Stimulated activated CD8-positive, alpha-beta memory T cell treated with anti-CD3 and anti-CD28 coated beads, Interleukin-7, amount 100 ng/mL, for 48 hours (primary cell): ENCODE data around the gene CUTA.
A peak's percentile ranks its signal among the peaks of the same experiment; 100 is the strongest.

Experiments
- DNase-seq, 2 donors: peaks; one replicate each; pipeline ENCODE4 v3.0.0-alpha.2; 2020; ENCODE audit warnings: low read depth in 1 of 2; ENCODE audit errors: extremely low read depth in 1 of 2

CUTA gene, protein sequence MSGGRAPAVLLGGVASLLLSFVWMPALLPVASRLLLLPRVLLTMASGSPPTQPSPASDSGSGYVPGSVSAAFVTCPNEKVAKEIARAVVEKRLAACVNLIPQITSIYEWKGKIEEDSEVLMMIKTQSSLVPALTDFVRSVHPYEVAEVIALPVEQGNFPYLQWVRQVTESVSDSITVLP

DNA sequence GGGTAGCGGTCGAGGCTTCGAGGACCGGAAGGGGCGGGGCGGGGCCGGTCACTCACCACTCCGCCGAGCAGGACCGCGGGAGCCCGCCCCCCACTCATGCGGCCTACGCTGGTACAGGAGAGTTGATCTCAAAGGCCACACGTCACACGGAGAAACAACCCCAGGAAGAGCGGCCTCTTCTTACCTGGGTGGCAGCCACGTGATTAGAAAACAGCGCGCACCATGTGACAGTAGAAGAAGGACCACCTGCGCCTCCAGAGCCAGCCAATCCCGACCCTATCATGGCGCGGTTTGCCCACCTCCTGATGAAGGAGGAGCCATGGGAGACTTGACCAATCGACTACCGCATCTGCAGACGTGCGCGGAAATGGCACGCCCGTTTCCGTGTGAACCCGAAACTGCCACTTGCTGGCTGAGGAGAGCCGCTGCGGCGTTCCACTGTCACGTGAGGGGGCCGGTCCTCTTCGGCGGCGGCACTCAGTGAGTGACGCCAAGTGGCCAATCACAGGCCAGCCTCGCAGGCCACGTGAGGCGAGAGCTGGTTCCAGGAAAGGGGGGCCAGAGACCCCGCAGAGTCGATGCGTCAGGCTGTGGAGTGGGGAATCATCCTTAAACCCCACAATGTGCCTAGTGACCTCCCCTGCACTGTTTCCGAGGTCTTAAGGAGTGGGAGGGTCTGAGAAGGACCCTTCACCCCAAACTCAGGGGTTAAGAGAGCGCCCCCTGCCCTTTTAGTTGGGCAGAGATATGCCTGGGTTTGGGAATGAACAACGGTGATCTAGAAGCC, at the start of gene CUTA:
Gene CUTA, minus strand, starts transcription at position 205 of the 787 bp plus-strand sequence. Its CDS starts 107 bp downstream, at position 98.
- DNase-seq, result peak; percentile 98 to 99

DNA sequence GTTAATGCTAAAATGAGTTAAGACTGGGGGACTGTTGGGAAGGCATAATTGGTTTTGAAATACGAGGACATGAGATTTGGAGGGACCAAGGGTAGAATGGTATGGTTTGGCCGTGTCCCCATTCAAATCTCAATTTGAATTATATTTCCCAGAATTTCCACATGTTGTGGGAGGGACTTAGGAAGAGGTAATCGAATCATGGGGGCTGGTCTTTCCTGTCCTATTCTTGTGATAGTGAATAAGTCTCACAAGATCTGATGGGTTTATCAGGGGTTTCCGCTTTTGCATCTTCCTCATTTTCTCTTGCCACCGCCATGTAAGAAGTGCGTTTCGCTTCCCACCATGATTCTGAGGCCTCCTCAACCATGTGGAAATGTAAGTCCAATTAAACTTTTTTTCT, 49.2 kb upstream of the CUTA start:
- DNase-seq, result no peak

DNA sequence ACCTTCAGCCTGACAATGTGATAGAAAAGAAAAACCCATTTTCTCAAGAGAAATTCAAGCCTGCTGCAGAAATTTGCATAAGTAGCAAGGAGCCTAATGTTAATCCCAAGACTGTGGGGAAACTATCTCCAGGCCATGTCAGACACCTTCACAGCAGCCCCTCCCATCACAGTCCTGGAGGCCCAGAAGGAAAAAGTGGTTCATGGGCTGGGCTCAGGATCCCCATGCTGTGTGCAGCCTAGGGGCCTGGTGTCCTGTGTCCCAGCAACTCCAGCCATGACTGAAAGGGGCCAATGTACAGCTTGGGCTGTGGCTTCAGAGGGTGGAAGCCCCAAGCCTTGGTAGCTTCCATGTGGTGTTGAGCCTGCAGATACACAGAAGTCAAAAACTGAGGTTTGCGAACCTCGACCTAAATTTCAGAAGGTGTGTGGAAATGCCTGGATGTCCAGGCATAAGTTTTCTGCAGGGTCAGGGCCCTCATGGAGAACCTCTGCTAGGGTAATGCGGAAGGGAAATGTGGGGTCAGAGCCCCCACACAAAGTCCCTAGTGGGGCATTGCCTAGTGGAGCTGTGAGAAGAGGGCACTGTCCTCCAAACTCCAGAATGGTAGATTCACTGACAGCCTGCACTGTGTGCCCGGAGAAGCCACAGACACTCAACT, 48.3 kb upstream of the CUTA start:
- DNase-seq, result no peak

DNA sequence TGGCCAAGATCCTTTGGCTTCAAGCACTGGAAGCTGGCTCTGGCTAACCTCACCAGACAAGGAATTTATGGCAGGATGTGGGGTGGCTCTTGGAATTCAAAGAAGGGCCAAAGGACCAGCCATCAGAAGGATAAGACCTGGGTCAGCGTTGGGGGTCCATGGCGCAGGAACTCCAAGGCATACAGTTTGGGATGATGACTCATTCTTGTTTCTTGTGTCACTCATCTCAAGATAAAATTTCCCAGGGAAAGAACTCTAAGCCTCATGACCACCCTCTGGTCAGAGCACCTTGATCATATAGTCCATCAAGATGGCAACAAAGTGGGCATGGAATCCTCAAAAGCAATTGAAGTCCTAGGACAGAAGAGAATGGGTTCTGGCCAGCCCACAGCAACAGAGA, 41.3 kb upstream of the CUTA start:
- no peak for DNase-seq

DNA sequence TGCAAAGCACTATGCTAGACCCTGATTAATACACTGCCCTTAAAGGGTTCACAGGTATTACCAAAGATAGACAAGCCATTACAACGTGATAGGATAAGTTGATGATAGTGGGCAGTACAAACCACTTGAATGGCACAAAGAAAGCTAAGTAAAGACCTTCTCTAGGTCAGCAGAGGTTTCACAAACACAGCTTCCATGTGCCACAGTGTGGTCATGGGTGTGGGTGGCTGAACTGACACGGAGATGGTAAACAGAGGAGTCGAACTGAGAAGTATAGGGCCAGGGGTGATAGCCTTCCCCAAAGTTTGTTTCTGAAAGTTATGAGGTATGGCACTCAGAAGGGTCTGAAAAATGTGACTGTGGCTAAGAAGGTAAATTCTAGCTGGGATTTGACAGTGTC, 40.8 kb upstream of the CUTA start:
- no peak for DNase-seq

DNA sequence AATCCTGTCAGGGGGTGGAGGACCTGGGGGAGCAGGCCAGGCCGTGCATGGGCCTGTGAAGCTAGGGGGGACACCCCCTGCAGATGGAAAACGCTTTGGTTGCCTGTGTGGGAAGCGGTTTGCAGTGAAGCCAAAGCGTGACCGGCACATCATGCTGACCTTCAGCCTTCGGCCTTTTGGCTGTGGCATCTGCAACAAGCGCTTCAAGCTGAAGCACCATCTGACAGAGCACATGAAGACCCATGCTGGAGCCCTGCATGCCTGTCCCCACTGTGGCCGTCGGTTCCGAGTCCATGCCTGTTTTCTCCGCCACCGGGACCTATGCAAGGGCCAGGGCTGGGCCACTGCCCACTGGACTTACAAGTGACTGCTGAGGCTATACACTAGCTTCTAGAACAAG, 38.2 kb upstream of the CUTA start:
- no peak for DNase-seq

DNA sequence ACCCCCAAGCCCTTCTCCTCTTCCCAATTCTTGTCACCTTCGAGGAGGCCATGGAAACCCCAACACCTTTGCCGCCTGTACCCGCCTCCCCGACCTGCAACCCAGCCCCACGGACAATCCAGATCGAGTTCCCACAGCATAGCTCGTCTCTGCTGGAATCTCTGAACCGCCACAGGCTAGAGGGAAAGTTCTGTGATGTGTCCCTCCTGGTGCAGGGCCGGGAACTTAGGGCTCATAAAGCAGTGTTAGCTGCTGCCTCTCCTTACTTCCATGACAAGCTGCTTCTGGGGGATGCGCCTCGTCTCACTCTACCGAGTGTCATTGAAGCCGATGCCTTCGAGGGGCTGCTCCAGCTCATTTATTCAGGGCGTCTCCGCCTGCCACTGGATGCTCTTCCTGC, 37.1 kb upstream of the CUTA start:
- DNase-seq, result no peak

DNA sequence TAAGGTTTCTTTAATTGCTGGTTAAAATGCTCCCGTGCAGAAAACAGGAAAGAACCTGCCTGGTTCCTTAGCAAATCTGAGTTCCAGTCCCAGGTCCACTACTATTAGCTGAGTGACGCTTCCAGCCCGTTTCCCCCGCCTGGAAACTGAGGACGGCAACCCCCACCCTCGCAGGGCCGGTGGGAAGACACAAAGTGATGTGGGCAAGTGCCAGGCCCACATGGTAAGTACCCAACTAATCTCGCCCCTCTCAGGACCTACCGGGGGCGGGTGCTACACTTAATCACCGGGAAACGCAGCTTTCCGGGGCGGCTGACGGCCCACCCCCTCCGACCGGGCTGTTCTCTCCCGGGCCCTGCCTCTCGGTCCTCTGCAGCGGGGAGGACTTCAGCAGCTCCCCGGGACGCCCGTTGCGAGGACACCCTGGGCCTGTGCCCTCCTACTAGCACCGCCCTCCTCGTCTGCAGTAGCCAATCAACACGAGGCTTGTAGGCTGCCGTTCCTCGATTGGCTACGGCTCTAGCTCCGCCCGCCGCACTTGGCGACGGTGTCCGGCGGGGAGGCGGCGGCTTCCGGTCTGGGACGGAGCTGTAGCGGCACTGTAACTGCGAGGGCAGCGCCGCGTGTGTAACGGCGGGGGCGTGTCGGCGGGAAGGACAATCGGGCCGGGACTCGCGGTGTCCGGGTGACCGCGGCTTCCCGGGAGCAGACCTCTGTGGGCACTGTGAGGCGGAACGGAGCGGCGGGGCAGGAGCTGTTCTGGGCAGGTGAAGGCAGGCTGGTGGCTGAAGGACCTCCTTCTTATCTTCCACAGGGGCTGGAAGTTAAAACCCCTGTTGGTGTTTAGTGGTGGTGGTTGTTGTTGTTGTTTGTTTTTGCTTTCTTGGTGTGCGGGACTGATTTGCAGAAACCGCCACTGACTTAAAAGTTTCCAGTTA, 36.4 kb upstream of the CUTA start, which contains the start of gene ZBTB9:
Gene ZBTB9, plus strand, starts transcription at position 568 of the 938 bp plus-strand sequence. CDS start 525 bp downstream, outside the sequence.
- peak; percentile 89 to 96 for DNase-seq

DNA sequence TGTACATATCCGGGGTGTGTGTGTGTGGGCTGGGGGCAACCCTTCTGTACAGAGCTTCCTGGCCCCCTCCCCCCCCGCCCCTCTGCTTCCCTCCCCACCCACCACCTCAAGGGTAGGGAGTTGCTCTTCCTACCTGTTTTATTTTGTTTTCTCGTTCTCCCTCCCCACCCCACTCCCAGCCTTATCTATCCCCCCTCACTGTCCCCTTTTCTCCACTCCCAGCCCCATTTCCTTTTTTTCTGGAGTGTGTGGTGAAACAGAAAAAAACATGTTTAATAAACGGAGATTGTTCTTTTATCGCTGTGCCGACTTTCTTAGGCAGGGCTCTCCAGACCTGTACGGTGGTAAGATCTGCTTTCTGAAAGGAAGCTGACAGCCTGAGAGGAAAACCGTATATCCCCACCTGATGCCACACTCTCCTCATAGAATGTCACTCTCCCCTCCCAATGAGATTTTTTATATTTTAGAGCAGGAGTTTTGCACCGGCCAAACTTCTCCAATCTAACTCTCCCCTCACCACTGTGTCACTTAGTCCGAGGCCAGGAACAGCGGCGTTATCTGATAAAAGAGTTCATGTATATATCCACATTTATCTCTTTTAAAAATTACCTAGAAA, 35.6 kb upstream of the CUTA start:
- no peak for DNase-seq

DNA sequence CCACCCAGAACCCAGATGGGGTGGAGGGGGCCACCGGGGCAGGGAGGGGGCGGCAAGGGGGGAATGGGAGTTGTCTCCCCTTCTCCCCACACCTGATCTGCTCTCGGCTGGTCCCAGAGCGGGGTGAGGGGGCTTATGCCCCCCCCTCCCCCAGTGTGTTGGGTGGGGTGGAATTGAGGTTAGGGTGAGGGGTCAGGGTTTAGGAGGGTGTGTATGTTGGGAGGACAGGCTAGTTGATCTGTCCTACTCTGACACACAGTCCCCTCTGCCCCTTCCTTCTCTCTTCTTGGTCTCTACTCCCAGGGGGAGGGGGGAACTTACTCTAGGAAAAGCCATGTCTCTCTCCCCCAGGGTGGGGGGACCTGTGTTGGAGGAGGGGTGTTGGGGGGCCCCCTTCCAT, 34.6 kb upstream of the CUTA start:
- no peak for DNase-seq

DNA sequence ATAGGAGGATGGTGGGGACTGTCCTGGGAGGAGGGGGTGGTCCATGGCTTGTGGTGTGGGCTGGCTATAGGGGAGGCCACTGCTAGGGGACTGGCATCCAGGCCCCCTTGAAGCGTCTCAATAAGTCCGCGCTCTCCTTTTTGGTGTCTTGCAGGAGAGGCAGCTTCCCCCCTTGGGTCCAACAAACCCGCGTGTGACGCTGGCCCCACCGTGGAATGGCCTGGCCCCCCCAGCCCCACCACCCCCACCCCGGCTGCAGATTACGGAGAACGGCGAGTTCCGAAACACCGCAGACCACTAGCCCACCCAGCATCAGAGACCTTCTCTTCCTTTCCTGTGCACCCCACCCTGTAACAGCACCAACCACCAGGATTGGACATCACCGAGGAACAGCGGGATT, 33.7 kb upstream of the CUTA start:
- no peak for DNase-seq

DNA sequence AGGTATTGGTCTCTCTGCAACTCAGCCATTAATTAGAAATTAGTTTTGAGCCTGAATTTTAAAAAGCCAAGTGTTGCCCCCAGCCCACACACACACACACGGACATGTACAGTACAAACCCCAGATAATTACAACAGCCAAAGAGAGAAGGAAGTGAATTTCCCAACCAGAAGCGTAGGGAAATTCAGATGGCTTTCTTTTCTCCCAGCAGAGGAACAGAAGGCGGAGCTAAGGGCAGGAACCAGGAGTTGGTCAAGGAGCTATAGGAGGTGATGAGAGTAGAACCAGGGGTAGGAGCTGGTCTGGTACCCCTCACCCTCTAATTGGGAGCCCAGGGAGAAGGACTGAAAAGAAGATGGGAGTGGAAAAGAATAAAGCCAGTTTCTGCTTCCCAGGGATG, 32.5 kb upstream of the CUTA start:
- no peak for DNase-seq

DNA sequence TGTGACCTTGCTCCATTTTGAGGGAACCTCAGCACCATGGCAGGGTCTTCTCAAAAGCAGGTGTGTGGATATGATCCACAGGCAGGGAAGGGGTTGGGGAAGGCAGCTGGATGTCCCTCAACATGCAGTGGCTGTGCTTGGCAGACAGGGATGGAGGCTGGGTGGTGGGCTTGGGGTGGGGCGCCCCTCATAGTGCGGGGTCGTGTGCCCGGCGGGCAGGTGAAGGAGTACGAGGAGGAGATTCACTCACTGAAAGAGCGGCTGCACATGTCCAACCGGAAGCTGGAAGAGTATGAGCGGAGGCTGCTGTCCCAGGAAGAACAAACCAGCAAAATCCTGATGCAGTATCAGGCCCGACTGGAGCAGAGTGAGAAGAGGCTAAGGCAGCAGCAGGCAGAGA, 28.4 kb upstream of the CUTA start:
- DNase-seq, result no peak

DNA sequence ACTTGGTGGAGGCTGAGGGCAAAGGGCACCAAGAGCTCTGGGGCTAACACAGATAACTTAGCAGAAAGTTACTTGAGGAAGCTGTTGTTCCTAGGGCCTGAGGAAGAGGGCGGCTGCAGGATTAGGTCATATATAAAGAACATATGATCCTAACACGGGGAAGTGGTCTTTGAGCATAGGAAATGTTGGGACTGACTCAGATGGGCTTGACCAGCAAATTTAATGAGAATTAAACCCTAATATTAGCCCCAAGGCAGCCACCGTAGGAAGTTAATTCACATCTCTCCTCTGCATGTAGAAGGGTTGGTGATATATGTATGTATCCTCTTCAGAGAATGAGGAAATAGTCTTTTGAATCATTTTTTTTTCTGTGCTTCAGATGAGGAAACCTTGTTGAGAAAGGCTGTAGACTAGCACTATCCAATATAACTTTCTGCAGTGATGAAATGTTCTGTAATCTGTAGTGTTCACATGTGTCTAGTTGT, 27.3 kb upstream of the CUTA start:
- DNase-seq, result no peak

DNA sequence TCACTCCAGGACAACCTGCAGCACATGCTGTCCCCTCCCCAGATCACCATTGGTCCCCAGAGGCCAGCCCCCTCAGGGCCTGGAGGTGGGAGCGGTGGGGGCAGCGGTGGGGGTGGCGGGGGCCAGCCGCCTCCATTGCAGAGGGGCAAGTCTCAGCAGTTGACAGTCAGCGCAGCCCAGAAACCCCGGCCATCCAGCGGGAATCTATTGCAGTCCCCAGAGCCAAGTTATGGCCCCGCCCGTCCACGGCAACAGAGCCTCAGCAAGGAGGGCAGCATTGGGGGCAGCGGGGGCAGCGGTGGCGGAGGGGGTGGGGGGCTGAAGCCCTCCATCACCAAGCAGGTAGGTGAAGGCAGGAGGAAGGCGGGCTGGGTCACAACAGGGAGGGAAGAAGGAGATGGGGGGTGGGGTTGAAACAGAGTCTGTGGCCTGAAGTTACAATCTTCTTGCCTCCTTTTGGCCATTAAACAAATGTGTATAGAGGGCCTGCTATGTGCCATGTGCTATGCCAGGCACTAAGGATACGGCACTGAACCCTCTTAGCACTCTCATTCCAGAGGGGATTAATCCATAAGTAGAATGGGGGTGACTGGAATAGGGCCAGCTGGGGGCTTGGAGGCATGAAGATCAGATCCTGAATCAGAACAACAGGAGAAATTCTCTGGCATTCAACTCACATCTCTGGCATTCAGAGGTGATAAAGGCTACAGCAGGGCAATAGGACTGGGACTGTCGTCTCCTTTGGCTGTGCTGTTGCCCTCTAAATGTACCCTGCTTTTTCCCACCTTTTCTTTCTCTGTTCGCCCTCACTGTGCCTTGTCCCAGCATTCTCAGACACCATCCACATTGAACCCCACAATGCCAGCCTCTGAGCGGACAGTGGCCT, 26.0 kb upstream of the CUTA start:
- no peak for DNase-seq

DNA sequence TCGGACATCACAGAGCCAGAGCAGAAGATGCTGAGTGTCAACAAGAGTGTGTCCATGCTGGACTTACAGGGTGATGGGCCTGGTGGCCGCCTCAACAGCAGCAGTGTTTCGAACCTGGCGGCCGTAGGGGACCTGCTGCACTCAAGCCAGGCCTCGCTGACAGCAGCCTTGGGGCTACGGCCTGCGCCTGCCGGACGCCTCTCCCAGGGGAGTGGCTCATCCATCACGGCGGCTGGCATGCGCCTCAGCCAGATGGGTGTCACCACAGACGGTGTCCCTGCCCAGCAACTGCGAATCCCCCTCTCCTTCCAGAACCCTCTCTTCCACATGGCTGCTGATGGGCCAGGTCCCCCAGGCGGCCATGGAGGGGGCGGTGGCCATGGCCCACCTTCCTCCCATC, 25.1 kb upstream of the CUTA start:
- DNase-seq, result no peak

DNA sequence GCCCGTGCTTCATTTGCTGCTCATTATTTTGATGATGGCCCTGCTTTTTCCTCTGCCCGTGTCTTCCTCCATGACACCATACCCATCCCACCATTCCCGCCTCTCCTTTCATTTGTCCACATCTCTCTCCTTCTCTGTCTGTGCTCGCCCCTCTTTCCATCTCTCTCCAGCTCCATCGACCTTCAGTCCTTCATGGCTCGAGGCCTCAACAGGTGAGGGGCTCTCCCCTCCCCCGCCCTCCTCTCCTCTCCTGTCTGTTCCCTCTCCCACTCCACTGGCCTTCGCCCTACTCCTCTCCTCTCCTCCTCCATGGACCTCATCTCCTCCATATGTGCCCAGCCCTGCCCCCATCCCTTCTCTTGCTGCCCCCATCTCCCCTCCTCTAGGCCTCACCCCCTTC, 24.4 kb upstream of the CUTA start:
- DNase-seq, result no peak

DNA sequence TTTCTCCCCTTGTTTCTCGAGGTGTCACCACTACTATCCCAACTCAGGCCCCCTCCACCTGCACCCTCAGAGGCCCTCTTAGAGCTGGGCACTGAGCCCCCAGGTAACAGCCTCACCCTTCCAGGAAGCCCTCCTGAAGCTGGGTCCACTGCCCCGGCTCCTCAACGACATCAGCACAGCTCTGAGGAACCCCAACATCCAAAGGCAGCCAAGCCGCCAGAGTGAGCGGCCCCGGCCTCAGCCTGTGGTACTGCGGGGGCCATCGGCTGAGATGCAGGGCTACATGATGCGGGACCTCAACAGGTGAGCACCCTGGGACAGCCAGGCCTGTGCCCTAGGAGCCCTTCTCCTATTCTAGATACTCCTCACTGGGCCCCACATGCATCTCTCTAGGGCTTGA, 23.6 kb upstream of the CUTA start:
- DNase-seq, result no peak

DNA sequence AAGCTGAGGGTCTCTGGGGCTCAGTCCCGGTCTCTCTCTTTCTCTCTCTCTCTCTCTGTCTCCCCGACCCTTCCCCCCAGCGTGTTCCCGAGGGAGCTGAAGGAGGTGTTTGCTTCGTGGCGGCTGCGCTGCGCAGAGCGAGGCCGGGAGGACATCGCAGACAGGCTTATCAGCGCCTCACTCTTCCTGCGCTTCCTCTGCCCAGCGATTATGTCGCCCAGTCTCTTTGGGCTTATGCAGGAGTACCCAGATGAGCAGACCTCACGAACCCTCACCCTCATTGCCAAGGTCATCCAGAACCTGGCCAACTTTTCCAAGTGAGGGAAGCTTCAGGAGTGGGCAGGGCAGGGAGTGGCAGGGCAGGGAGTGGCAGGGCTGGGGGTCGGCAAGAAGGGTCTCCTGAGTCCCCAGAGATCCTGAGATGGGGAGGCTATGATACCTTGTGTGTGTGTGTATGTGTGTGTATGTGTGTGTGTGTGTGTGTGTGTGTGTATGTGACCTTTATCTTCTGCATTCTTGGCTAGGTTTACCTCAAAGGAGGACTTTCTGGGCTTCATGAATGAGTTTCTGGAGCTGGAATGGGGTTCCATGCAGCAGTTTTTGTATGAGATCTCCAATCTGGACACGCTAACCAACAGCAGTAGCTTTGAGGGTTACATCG, 22.9 kb upstream of the CUTA start:
- DNase-seq, result no peak
